Fibroblast of the aortic adventitia (primary cell): ENCODE measurements around the gene INTU. TPM values are rescaled to one million over a fixed set of nuclear protein-coding genes. Genes with fewer than 3 reads are reported as not detected.

Experiments
- DNase-seq: peaks from one replicate; pipeline ENCODE4 v3.0.0-alpha.2; 2010; ENCODE audit warnings: low read depth
- H3K4me3 ChIP-seq: 2 replicates; pipeline ENCODE4 v1.5.1; 2011; ENCODE audit warnings: low read depth, mild to moderate bottlenecking, control low read depth, low read length, moderate library complexity
- total RNA-seq: library from RNA; depleted of rRNA; stranded (reverse); fragments of >200 nt; gene quantifications from 2 replicates; pipeline ENCODE4 v1.2.3, GENCODE V29; 2012; ENCODE audit warnings: low replicate concordance
- TF ChIP-seq, protein P1 (sequence below): IDR thresholded peaks from 2 replicates; pipeline ENCODE4 v1.5.1; 2011; ENCODE audit warnings: mild to moderate bottlenecking, low read length, control low read depth, inconsistent platforms; ENCODE audit not compliant: insufficient read depth

INTU gene
- total RNA-seq, 1 donor = 6.0 TPM

DNA sequence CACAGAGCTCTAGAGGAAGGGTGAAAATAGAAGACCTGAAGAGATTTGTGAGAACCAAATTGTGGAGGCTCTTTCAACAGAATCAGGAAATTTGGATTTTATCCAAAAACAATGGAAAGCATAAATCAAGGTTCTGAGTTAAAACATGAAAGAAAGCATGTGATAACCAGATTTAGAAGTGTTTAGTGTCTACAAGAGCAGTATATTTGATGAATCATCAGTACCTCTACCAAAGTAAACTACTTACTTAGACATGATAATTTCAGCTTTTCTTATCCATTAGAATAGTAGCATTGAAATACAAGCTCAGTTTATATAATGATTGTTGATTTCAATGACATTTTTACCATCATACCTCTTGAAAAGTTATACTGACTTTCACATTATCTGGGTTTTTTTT lies 25.9 kb upstream of the INTU start:
- no peak for DNase-seq
- H3K4me3 ChIP-seq = no peak overlapping the region
- TF ChIP-seq, protein P1, sequence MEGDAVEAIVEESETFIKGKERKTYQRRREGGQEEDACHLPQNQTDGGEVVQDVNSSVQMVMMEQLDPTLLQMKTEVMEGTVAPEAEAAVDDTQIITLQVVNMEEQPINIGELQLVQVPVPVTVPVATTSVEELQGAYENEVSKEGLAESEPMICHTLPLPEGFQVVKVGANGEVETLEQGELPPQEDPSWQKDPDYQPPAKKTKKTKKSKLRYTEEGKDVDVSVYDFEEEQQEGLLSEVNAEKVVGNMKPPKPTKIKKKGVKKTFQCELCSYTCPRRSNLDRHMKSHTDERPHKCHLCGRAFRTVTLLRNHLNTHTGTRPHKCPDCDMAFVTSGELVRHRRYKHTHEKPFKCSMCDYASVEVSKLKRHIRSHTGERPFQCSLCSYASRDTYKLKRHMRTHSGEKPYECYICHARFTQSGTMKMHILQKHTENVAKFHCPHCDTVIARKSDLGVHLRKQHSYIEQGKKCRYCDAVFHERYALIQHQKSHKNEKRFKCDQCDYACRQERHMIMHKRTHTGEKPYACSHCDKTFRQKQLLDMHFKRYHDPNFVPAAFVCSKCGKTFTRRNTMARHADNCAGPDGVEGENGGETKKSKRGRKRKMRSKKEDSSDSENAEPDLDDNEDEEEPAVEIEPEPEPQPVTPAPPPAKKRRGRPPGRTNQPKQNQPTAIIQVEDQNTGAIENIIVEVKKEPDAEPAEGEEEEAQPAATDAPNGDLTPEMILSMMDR = no peak

DNA sequence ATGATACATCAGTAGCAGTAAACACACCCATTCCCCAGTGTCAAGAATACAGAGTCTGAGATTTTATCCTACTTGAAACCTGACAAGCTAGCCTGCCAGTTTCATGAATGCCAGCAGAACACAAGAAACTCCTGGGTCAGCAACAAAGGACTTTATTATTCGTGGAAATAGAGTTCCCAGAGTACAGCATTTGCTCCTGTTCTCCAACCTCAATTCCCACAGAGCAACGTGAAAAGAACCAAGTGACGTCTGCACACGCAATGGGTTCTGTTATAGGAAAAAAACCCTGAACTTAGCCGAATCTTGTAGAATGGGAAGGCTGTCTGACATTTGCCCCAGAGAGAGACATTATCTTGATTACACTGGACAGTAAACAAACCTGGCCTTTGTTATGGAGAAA lies 23.3 kb upstream of the INTU start:
- TF ChIP-seq, protein P1 = no peak
- H3K4me3 ChIP-seq = no peak overlapping the region
- no peak for DNase-seq

DNA sequence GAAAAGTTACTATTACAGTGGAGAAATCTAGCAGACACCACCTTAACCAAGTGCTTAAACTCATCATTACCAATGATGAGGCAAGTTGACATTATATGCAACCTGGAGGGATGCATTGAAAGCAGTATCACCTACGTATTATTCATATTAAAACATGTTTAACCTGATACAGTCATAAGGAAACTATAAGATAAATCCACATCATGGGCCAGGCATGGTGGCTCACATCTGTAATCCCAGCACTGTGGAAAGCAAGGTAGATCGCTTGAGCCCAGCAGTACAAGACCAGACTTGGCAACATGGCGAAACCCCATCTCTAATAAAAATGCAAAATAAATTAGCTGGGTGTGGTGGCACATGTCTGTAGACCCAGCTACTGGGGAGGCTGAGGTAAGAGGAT lies 22.3 kb upstream of the INTU start:
- no peak overlapping the region for H3K4me3 ChIP-seq
- DNase-seq = no peak
- TF ChIP-seq, protein P1 = no peak

DNA sequence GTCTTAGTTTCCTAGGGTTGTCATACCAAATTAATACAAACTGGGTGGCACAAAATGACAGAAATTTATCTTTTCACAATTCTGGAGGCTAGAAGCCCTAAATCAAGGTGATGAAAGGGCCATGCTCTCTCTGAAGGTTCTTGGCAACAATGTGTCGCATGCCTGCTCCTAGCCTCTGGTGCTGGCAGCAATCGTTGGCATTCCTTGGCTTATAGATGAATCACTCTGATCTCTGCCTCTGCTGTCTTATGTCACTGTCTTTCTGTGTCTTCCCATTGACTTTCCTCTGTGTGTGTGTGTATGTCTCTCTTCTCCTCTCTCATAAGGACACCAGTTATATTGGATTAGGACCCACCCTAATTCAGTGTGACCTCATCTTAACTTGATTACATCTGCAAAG lies 15.9 kb upstream of the INTU start:
- no peak for DNase-seq
- no peak overlapping the region for H3K4me3 ChIP-seq
- TF ChIP-seq, protein P1 = no peak

DNA sequence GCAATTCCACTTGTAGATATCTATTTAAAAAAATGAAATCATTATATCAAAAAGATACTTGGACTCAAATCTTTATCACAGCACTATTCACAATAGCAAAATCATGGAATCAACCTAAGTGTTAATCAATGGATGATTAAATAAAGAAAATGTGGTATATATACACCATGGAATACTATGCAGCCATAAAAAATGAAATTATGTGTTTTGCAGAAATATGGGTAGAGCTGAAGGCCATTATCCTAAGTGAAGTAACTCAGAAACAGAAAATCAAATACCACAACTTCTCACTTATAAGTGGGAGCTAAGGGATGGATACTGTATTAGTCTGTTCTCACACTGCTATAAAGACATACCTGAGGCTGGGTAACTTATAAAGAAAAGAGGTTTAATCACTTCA lies 14.3 kb upstream of the INTU start:
- TF ChIP-seq, protein P1 = no peak
- H3K4me3 ChIP-seq = no peak overlapping the region
- DNase-seq = no peak

DNA sequence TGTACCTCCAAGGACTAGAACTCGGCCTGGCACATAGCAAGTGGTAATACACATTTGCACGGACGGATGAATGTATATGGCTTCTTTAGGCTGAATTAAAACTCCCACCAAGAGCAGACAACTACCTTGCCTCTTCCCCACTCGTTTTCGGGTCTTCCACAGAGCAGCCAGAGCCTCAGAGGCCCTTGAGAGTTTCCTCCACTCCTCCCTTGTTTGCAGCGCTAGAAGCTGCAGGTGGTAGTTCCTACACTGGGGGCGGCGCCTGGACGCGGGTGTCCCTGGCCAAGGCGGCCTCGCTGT lies 10.2 kb upstream of the INTU start:
- H3K4me3 ChIP-seq = peak overlapping the region; percentile 70
- TF ChIP-seq, protein P1 = no peak
- DNase-seq = no peak

DNA sequence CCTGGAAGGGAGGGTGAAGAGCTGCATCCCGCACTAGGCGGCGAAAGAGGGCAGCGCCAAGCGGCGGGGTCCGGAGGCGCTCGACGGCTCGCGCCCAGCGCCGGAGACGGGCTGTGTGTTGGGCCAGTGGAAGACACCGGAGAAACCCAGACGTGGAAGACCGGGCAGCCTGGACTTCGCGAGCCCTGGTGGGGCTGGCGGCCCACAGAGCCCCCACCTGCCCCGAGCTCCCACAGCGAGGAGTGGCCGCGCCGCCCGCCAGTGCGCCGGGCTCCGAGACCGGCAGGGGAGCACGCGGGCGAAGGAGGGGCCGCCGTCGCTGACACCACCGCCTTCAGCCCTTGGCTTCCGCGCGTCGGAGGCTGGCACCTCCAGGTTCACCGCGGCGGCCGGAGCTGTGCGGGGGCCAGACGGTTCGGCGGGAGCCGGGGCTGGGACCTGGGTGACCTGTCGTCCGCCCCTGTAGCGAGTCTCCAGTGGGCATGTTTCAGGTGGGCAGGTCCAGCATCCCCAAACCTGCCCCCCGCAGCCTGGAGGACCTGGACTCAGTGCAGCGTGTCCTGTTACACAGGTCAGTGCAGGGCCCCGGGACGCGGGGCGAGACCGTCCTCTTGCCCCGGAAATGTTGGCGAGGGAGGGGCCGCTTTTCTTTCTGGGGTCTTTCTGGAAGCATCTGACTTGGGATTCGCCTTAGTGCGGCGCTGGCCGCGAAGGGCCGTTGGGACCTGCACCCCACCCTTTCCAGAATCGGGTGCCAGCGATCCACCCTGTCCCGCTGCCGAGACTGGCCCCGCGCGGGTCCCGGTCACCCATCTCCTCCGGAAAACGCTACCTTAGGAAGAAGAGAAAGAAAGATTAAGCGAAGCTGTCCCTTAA lies 9.6 kb upstream of the INTU start:
- DNase-seq = peak; percentile 2
- TF ChIP-seq, protein P1 = peak; percentile 25
- peak overlapping the region; percentile 70 for H3K4me3 ChIP-seq
